Fibroblast of peridontal ligament (primary cell): ENCODE measurements around the gene TSPAN12.
"Not testable (repeated sequence)": the region's sequence is repeated elsewhere in the genome, so short reads cannot be mapped to it uniquely, and the experiment has no call there.

Experiments
- DNase-seq: peaks from one replicate; pipeline ENCODE4 v3.0.0-alpha.2; 2010; ENCODE audit errors: extremely low read depth

Gene TSPAN12

DNA sequence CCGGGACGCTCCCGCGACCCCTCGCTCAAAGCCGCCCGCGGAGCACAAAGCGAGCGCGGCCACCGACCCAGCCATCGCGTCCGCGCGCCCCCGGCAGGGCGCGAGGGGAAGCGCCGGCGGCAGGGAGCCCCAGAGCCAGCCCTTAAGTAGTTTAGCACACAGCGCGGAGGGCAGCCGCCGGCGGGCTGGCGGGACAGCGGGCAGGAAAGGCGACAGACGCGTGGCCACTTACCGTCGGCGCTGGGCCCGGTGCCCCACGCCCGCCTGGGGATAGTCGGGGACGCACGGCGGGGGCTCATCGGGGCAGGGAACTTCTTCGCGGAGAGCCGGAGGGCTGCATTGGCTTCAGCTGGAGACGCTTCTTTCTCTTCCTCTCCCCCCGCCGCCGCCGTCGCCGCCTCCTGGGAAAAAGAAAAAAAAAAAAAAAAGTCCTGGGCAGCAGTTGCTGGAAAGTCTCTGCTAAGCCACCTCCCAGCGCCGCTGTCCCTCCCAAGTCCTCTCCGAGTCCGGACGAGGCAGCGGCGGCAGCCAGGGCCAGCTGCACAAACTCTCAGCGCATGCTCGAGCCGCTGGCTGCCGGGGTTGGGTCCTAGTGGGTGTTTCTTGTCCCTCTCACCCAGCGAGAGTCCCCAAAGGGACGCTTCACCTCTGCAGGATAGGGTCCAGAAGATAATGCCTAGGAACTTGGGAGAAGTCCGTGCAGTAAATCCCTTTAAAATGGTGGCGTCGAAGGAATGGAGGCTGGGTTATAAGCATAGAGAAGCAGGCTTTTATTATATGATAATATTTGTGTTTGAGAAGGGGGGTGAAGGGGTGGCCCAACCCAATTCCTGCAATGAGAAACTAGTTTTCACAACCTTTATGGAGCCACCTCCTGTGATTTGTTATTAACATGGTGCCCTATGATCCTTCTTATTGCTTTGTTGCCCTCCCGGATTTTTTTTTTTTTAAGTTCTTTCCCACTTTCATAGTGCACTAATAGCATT lies at the start of gene TSPAN12:
Gene TSPAN12 (minus strand): TSS at position 557 of the 986 bp plus-strand sequence. CDS start 1,381 bp downstream, outside the sequence.
- DNase-seq = peak; percentile 25

GRCh38 chr7:120898715-120899499 lies 41.0 kb upstream of the TSPAN12 start:
- no peak for DNase-seq

GRCh38 chr7:120895253-120895652 lies 37.3 kb upstream of the TSPAN12 start:
- DNase-seq = not testable (repeated sequence)

GRCh38 chr7:120885602-120886001 lies 27.7 kb upstream of the TSPAN12 start:
- DNase-seq = not testable (repeated sequence)

- DNase-seq = peak; percentile 2
Measured at GRCh38 chr7:120877701-120878100, 19.8 kb upstream of the TSPAN12 start.

GRCh38 chr7:120876922-120877321 lies 19.0 kb upstream of the TSPAN12 start:
- DNase-seq = no peak

DNA sequence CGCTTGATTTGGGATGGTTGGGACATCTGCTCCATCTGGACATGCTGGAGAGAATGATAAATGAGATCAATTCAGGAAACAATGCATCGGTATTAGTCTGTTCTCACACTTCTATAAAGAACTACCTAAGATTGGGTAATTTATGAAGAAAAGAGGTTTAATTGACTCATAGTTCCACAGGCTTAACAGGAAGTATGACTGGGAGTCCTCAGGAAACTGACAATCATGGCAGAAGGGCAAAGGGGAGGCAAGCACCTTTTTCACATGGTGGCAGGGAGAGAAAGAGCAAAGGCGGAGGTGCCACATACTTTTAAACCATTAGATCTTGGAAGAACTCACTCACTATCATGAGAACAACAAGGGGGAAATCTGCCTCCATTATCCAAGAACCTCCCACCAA lies 16.8 kb upstream of the TSPAN12 start:
- no peak for DNase-seq

- DNase-seq = no peak
Measured at GRCh38 chr7:120874016-120874415, 16.1 kb upstream of the TSPAN12 start.

- no peak for DNase-seq
Measured at GRCh38 chr7:120873401-120873800, 15.5 kb upstream of the TSPAN12 start.

- no peak for DNase-seq
Measured at GRCh38 chr7:120869700-120870099, 11.8 kb upstream of the TSPAN12 start.

DNA sequence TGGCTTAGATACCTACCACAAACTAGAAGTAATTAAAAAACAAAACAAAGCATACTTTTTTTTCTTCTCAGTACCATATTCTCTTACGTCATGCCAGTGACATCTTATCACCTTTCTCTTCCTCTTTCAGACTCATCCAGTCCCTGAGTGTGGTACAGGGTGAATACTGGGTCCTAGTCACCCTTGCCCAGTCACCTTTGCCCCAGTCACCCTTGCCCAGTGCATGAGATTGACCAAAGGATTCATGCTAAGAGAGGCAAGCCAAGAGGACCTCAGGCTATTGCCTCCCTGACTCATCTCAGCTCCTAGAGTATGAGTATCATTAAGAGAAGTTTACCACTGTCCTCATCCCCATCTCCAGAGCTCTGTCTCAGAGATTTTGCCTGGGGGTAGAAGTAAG lies 10.0 kb upstream of the TSPAN12 start:
- no peak for DNase-seq

DNA sequence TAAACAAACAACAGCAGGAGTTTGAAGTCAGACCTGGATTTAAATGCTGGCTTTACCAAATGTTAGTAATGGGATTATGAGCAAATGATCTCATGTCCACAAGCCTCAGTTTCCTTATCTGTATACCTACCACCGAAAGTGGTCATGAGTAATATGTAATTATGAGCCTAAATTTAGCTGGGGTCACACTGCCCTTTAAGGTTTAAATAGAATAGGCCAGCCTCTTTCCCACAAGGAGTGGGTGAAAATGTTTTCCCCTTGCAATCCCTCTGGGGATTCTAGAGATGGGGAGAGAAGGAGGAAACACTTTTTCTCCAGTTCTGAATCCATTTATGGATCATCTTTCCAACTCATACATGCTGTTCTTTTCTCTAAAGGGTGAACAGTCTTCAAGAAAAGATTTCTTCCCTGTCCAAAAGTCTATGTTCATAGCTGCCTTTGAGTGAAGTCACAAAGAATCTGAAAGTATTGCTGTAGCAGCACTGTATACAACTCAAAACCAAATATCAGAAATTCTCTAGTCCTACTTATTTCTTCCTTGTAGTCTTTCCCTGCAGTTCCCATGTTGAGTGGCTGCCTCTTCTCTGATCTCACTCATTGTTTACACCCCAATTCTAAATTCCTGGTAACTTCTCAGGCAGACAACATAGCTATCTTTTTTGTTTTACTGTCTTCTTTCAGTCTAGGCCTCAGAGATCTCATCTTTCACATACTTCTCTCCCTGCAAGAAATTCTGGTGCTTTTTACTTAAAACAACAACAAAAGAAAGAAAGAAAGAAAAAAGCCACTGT lies 7.4 kb upstream of the TSPAN12 start:
- DNase-seq = no peak

- DNase-seq = no peak
Measured at GRCh38 chr7:120864141-120864900, 6.4 kb upstream of the TSPAN12 start.

DNA sequence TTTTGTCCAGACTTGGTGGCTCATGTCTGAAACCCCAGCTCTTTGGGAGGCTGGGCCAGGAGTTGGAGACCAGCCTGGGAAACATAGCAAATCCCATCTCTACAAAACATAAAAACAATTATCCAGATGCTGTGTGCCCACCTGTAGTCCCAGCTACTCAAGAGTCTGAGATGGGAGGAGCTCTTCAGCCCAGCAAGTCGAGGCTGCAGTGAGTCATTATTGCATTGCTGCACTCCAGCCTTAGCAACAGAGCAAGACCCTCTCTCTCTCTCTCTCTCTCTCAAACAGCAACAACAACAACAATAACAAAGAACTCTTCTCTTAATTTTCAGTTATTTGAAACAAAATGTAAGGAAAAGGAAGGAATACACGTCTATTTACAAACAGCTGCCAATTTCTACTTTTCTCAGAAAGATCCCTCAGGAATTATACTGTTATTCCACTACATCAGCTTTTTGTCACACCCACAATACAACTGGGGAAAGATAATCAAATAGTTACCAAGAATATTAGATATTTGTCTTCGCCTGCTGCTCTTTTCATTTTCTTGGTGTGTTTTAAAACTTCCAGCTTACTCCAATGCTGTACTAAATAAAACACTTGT lies 5.1 kb upstream of the TSPAN12 start:
- DNase-seq = no peak

DNA sequence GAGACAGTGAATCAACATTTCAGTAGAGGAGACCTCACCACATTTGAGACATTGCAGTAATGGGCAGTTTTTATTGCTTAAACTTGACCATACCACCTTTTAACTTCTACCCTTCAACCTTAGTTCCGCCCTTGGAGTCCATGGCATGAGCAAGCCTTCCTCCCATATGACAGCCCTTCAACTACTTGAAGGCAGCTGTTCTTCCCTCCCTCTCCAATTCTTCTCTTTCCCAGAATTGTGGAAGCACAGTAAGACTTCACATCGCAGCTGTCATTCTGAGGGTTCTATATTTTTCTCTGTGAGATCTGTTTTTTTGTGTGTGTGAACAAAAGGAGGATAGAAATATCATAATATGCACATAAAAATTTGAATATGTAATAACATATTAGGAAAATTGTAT lies 2.2 kb upstream of the TSPAN12 start:
- no peak for DNase-seq

DNA sequence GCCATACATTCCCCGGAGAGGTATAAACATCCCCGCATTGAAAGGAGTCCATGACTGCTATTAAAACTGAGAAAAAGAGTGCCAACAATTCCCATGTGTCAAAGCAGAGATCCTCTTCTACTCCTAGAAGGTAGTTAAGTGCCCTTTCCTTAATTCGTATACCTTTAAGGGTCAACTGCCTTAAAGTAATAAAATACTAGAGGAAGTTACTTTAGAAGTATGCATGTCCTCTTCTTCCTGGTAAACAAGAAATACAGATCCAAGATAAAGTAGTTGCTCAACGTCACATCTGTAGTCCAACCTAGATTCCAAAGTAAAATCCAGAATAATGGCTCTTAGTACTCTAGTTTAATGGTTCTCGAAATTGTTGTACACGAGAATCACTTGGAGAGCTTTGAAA lies 1.5 kb upstream of the TSPAN12 start:
- no peak for DNase-seq

DNA sequence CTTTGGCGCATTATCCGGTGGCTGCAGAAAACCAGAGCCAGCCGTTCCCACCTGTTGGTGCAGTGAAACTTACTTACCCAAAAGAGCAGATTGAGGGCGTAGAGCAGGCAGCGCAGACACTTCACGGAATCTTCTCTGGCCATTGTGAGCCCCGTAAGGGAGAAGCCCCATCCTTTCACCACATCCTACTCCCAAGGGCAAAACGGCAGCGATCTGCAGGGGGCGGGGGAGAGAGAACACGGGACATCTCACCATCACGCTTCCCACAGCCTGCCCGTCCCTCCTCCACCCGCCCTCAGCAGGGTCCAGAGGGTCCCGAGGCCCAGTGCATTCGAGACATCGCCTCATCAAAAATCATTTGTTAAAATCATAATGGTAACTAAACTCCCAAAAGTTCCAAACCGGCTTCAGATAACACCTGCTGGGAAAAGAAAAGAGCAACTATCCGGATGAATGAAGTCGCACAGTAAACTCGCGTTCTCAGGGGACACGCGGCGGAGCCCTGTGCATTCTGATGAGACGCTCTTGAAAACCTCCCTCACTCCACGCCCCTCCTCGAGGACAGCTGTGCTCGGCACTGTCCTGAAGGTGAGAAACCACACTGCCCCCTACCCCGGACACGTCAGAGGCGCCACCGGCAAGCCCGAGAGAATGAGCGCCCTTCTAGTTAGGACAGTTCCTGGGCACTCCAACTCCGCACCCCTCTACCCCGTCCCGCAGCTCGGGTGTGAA lies 1.2 kb downstream of the TSPAN12 start:
- no peak for DNase-seq

DNA sequence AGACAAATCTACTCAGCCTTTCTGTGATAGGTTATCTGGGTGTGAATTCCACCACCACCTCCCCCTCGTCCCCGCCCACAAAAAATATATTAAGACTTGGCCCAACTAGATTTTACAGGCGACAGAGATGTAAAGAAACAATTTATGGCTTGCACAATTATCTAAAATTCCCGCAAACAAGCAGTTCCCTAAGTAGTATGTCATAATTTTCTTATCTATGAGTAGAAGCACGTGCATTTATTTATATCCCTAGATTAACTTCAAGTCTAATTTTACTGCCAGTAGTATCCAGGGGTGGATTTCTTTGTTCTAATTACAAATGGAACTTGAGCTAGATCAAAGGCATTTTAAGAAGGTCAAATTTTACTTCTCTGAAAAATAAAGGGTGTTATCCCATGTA lies 1.7 kb downstream of the TSPAN12 start:
- no peak for DNase-seq

DNA sequence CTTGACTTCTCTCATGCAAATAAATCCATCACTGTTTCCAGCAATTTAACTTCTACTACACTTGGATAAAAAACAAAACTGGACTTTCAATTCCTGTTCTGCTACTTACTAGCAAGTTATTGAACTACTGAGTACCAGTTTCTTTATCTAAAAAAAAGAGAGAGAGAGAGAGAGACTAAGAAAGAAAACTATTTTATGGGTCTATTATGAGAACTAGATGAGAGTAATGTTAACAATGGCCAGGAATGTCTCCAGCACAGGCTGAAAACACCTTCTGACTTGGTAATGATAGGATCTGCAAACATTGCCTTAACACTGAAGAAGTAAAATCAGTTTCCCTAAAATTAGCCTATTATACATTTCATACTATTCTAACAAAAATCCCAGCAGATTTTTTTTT lies 5.2 kb downstream of the TSPAN12 start:
- DNase-seq = no peak

GRCh38 chr7:120843109-120843508 lies 14.8 kb downstream of the TSPAN12 start:
- DNase-seq = no peak
